ENCODE data around the gene HOXA9.

- no peak for TF ChIP-seq CTCF (conservative IDR thresholded peaks at IDR 0.05 in 1 of 2, IDR thresholded peaks at IDR 0.05 in 1 of 2; ENCODE audit: extremely low read depth in 1 of 2, insufficient read depth in 1 of 2, low read depth in 1 of 2, low read length in 2 of 2)
- TF ChIP-seq EZH2 (IDR thresholded peaks at IDR 0.05; ENCODE audit: borderline replicate concordance, low read length): no peak
Measured at GRCh38 chr7:27146491-27147198, 18.7 kb downstream of the HOXA9 start.

Measured in mammary epithelial cell (primary cell).